GM19467 (cell line): ENCODE results near the gene PCSK2.

Experiments
- ATAC-seq: cut with Tn5 transposase; IDR thresholded peaks from one replicate; pipeline ENCODE4 v1.9.1; 2021; ENCODE audit warnings: mild to moderate bottlenecking, moderate library complexity; ENCODE audit not compliant: unreplicated experiment

Gene PCSK2

DNA sequence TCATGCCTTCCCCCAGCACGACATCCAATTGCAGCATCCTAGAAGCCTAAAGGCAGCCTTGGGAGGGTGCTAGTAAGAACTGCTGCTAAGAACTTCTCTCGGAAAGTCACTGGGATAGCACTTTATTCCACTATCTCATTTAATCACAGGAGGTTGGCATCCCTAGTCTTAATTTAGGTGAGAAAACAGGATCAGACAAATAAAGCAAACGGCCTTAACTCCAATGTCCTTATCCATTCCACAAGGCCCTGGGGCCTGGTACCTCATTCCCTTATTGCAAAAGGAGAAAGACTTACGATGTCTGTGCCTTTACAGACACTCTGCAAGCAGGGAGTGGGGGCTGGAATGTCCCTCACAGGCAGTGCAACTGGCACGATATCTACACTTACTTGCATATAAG lies 243.7 kb downstream of the PCSK2 start:
- ATAC-seq = no peak

DNA sequence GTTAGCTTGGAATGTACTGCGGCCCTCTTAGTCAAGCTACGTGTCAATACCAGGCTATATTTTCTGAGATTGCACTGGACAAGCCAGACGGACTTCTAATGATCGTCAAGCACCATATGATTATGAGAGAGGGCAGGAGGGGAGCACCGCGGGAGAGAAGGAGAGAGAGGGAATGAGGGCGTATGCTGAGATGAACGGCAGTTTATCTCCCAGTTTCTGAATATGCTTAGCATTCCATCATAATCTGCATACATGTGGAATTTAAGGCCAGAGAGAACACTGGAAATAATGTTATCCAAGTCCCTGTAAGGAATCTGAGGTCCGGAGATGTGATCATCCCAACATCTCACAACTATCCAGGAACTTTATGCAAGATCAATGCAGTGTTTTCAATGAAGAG lies 244.1 kb downstream of the PCSK2 start:
- ATAC-seq = no peak

DNA sequence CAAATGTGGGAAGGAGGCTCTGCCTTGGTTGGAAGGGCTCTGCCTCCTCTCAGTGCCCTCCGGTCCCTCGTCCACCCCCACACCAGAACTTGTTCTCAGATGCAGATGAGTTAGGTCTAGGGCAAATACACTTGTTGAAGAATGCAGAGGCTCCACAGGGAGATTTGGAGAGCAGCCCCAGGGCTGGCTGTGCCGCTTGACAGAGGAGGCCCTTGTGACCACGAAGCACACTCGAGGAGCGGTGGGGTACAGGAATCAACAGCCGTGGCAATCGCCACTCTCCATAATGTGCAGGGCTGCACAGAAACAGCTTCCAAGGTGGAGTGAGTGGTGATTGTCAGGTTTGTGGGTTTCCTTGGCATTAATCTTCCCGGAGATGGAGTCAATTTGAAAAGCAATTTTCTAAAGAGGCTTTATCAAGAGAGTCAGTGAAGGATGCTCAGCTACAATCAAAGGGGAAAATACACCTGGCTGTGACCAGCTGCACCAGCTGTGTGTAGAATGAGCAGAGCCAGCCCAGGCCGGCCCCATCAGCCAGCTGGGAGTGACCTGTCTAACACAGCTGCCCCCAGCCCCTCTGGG lies 244.9 kb downstream of the PCSK2 start:
- no peak for ATAC-seq

DNA sequence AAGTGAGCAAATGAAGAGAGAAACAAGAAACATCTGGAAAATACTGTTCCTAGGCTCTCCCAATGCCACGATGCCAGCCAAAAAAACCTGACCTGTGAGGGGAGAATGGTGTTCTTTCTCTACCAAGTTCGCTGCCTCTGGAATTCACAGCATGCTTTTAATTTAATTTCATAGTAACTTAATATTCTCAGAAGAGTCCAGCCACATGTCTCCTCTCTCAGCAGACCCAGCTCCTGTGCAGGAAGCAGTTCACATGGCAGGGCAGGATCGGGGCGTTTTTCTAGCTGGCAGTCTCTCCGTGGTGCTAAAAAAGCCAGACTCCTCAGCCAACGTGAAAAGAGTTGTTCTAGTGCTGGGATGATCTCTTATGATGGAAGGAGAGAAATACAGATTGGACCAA lies 246.8 kb downstream of the PCSK2 start:
- ATAC-seq = no peak

DNA sequence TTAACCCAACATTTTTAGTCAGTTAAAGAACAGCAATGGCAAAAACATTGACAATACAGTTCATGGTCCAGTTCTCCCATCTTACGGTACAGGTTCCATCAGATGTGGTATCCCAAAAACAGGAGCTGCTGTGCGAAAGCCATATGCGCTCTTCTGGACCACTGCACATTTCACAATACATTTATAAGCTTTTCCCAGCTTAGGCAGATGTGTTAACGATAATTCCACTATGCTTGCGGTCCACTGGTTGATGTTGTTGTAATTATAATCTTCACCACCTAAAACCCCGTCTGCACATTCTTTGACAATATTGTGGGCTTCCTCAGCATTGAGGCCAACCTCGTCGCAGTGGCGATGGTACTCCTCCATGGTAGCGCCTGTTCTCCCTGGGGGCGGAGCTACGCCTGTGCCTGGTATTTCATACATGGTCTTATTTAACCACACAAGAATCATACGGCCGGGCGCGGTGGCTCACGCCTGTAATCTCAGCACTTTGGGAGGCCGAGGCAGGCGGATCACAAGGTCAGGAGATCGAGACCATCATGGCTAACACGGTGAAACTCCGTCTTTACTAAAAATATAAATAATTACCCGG lies 252.3 kb downstream of the PCSK2 start:
- ATAC-seq = no peak

DNA sequence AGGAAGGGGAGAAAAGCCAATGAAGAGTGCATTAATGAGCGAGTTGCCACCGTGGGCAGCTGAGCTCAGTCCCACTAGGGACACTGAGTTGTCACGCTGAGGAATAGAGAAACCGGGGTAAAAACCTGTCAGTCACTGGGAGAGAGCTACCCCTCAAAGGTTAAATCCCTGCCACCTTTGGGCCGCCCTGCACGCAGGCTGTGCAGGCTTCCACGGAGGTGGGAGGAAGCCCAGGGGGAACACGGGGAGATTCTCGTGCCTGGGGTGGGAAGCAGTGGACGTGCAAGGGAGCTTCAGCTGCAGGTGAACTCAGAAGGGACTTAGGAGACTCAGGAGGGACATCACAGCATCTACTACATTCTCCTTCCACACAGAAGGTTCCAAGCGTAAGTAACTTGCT lies 253.9 kb downstream of the PCSK2 start:
- no peak for ATAC-seq

DNA sequence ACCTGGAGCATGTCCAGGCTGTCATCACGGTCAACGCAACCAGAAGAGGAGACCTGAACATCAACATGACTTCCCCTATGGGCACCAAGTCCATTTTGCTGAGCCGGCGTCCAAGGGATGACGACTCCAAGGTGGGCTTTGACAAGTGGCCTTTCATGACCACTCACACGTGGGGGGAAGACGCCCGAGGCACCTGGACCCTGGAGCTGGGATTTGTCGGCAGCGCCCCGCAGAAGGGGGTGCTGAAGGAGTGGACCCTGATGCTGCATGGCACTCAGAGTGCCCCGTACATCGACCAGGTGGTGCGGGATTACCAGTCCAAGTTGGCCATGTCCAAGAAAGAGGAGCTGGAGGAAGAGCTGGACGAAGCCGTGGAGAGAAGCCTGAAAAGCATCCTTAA lies 254.8 kb downstream of the PCSK2 start:
- ATAC-seq = no peak

DNA sequence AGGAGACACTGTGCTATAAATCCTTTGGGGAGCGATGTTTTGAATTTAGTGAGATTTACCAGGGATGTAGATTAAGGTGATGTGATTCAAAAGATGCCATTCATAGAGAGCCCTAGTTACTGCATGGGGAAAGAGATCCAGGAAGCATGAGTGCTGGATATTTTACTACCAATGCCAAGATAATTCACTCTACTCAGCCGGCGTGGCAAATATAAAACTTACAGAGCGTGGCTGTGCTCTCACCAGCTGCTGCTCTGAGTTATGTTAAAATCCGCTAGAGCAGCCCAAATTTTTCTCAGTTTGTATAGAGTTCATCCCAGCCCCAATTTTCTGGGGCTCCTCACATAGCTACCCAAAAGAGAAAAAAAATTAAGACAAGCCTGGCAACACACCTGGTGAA lies 255.7 kb downstream of the PCSK2 start:
- no peak for ATAC-seq

DNA sequence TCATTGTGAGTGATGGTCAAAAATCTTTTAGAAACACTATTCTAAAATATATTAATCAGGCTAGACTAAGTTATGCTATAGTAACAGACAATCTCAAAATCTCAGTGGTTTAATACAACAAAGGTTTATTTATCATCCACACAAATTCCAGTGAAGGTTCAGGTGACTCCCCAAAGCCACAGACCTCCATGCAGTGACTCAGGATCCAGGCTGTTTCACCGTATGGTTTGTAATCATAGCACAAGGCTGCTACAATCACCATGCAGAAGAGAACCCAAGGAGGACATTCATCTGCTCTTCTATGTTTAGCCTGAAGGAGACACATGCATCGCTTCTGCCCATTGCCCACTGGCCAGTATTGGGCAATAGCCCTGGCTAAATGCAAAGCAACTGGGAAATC lies 258.2 kb downstream of the PCSK2 start:
- no peak for ATAC-seq

DNA sequence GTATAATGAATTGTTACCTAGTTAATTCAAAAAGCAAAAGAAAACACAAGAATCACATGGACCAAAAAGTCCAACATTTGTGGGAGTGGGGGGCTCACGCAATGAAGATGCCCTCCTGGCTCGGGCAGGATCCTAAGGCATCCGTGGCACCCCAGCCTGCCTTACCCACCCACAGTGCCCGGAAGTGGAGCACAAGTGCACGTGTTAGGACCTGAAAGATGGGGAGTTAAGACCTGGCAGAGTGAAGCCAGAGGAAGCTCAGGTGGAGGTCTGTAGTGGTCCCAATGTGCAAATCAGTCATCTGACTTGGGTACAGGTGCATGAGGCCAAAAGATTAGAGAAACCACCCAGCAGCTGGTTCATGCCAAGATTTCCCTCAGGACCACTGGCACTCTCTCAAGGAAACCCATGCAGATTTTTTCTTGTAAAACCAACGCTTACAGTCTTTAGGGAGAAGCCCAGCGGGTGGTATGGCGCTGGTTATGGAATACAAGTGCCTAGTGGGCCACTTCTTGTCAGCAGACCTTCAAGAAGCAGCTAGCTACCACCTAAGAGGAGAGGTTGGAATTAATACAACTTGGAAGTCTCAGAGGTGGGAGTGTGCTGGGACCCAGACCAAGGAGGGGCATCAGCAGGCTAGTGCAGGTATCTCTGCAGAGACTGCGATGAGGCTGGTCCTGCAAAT lies 262.2 kb downstream of the PCSK2 start:
- ATAC-seq = no peak

DNA sequence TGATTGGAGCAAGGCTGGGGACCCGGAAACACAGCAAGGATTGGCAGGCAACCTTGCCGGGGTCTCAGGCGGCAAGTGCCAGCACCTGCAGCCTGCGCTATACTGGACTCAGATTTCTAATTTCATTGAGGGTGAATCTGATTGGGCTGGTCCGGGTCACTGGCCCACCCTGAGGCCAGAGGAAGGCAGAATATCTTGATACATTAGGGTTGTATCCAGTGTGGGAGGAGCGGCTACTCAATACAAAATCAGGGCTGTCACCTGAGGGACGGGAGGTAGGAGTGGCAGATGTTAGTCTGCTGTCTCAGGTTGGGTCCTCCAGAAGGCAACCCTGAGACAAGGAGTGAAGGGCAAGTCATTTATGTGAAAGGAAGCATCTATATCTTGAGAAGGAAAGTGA lies 263.7 kb downstream of the PCSK2 start:
- ATAC-seq = no peak

DNA sequence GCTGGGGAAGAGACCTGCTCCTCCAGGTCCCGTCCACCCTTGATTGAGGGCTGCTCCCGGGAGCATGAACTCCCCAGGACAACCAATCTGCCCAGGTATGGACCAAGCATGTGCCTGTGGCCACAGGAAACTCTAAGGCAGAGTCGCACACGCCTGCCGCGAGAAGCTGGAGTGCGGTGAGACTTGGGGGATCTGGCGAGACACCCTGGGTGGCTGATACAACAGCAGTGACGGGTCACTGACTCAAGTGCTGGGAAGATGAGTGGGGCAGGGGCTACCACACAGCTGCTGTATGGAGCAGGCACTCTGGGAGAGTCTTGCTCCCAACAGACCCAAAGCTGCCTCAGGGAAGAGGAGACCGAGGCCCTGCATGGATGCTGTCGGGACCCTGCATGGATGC lies 264.2 kb downstream of the PCSK2 start:
- ATAC-seq = no peak

DNA sequence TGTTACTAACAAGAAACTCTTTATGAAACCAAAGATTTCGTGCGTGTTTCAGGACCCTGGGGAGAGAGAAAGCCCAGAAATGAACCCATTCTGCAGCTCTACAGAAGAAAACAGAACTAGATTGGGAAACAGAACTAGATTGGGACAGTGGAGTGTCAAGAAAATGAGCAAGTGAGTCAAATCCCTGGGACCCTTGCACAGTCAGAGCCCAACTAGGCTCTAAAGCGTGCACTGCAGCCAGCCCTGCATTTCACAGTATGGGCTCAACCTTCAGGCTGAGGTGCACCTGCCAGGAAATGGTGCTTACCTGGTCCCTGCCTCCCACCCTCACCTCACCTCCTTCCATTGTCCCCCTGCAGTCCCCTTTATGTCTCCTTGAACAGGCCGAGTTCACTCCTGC lies 264.6 kb downstream of the PCSK2 start:
- ATAC-seq = no peak

DNA sequence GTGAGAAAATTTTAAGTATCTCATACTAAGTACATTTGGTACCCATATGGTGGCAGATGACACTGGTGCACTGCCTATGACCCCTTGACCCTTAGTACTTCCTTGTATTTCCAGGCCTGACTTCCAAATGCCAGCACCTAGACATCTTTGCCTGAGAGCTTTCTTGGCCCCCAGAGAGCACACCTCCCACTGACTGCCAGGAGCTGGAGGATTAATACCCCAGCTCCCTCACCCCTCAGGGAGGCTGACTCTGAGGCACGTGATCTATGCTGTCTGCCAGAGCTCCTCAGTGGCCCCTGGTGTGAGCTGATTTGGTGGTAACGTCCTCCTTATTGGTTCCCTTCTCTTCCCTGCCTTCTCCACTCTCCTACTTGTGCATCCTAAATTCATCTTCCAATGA lies 266.3 kb downstream of the PCSK2 start:
- no peak for ATAC-seq

DNA sequence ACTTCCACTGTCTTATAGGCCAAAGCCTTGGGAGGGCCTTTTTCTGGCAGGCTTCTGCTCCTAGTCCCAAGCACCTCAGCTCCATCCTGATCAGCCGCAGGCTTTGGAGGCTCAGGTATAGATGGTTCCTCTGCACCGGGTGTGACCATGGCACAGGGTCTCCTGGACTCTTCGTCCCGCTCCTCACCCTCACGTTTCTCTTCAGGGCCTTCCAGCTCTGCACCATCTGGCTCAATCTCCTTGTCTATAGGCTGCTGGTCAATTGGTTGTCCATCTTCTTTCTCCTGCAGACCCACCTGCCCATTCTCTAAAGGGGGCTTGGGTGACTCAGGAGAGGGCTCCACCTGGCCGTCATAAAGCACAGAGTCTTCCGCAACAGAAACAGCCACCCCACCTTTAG lies 267.4 kb downstream of the PCSK2 start:
- ATAC-seq = no peak

DNA sequence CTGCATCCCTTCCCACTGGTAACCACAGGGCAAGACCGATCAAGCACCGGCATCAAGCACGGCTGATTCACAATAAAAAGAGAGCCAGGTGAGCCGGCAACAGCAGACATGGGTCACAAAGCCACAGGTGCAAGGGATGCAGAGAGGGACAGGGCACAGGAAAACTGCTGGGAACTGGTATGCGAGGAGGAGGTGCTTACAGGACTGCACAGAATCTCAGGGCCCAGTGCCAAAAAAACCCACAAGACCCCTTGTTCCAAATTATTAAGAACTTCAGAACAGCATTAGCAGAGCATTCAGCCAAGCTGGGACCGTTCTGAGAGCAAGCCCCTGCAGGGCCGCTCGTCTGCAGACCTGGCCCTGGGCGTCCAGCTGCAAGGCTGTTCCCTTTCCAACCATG lies 269.0 kb downstream of the PCSK2 start:
- no peak for ATAC-seq

DNA sequence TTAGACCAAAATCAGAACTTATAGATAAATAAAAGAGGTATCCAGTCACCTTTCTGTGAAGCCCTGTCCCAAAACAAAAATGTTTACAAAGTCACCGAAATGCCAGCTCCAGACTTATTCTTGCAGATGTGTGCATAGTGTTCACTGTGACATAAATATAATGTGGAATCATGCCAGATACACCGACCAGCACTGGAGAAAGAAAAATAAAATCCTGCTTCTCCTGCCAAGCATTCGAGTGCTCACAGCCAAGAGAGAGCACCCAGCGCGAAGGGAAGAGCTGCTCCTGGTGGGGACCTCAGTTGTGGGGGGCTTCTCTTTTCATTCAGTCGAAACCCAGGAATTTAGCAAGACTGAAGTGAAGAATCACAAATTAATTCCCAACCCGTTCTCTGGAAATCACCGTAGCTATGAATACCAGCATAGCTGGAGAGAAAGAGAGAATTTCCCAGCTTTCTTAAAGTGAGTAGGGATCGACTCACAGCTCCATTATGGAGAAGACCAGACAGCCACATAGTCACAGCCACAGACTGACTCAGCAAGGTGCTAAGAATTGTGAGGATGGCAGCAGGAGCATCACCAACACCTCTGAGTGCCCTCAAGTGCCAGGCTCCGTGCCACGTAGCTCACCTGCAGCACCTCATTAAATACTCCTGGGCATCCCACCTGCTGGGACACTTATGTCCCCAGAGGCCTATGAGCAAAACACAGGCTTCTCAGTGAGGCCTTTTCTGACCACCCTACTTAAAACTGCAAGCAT lies 271.2 kb downstream of the PCSK2 start:
- no peak for ATAC-seq

DNA sequence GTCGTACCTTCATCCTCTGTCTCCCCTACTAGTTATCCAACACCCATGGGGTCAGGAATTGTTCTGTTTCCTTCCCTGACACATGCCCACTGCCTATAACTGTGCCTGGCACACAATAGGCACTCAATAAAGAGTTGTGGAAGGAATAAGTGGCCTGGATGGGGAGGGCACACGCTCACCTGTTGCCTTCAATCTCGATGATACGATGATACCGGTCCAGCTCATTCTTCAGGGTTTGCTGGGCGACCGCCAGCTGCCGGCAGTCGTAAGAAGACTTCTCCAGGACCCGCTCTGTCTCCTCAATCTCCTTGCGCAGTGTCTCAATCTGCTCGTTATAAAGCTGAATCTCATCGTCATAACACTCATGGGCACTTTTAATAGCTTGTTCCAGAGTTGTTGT lies 271.8 kb downstream of the PCSK2 start:
- ATAC-seq = no peak

DNA sequence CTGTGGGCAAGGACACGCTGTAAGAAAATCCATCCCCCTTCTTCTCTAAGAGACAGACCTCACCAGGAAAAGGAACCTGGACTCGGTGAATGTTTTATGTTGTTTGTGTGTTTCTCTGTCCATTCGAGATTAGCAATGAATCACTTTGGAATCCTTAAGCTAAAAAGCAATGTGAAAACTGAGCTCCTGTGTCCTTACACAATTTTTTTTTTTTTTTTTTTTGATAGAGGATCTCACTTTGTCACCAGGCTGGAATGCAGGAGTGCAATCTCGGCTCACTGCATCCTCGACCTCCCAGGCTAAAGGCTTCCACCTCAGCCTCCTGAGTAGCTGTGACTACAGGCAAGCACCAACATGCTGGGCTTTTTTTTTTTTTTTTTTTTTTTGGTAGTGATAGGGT lies 272.2 kb downstream of the PCSK2 start:
- no peak for ATAC-seq

DNA sequence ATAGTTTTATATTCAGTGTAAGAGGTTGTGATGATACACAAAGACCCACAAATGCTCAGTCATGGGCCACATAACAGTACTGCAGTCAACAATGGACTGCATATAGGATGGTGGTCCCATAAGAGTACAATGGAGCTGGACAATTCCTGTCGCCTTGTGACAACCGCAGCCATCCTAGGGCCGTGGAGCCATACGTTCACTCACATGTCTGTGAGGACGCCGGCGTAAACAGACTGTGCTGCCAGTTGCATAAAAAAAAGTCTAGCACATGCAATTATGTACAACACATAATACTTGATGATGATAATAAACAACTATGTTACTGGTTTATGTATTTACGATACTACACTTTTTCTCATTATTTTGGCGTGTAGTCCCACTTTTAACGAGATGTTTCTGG lies 273.4 kb downstream of the PCSK2 start:
- no peak for ATAC-seq

DNA sequence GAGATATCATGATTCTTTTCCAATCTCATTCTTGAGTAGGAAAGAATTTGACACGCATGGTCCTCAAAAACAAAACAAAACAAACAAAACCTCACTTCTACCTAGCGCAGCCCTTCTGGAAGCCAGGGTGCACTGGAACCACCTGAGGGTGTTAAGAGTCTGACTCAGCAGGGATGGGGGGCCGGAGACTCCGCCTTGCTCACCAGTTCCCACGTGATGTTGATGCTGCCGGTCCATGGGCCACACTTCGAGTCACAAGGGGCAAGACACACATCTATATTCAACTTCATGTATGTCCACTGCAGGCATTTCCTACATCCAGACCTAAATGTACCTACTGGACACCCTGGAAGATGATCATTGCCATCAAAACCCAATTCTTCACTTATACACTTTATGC lies 274.0 kb downstream of the PCSK2 start:
- ATAC-seq = no peak

DNA sequence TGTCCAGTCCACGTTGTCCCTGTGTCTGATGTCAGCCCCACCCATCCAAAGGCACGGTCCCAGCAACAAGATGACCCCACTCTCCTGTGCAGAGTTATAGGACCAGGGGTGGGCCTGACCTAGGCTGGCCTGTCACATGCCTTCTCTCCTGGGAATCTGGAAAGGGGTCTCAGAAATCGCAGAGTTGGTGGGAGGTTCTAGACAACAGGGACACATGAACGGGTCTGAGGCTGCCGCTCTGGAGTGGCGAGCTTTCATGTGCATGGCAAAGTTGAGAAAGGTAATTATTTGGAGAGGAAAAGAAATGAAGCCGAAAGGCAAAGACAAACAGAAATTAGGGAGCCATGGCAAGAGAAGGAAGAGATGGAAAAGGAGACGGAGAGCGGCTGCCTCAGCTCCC lies 274.9 kb downstream of the PCSK2 start:
- no peak for ATAC-seq
